K562 (cell line): ENCODE measurements around the gene ABITRAM. TPM values are rescaled to one million over a fixed set of nuclear protein-coding genes. Genes with fewer than 3 reads are reported as not detected.

Source experiments
- ADNP ChIP-seq: fragments of 200-800 bp; sonication (Bioruptor generic); IDR thresholded peaks from 2 replicates; pipeline ENCODE4 v1.6.1; 2016; ENCODE audit warnings: missing genetic modification characterization, missing compliant biosample characterization
- ESRRA ChIP-seq: fragments of 450-650 bp; IDR thresholded peaks from 2 replicates; pipeline ENCODE4 v1.6.1; 2014; ENCODE audit warnings: low read depth, mild to moderate bottlenecking, moderate library complexity, borderline replicate concordance
- EWSR1 ChIP-seq: fragments of 450-650 bp; IDR thresholded peaks from 2 replicates; pipeline ENCODE4 v1.6.1; 2018; ENCODE audit warnings: borderline replicate concordance, mild to moderate bottlenecking, low read depth, moderate library complexity; ENCODE audit not compliant: partially characterized antibody
- KDM5B ChIP-seq: fragments of 200-600 bp; sonication (generic); IDR thresholded peaks from 2 replicates; pipeline ENCODE4 v1.6.1; 2012; ENCODE audit warnings: low read depth, mild to moderate bottlenecking, moderate library complexity, low read length, control low read depth, inconsistent platforms; ENCODE audit not compliant: insufficient replicate concordance
- MEF2A ChIP-seq: IDR thresholded peaks from 2 replicates; pipeline ENCODE4 v1.6.1; 2011; ENCODE audit warnings: low read depth, mild to moderate bottlenecking, low read length, moderate library complexity; ENCODE audit not compliant: control insufficient read depth
- MEIS2 ChIP-seq: fragments of 450-650 bp; IDR thresholded peaks from 2 replicates; pipeline ENCODE4 v1.6.1; 2014; ENCODE audit warnings: mild to moderate bottlenecking; ENCODE audit not compliant: partially characterized antibody
- NBN ChIP-seq: fragments of 450-650 bp; IDR thresholded peaks from 2 replicates; pipeline ENCODE4 v1.6.1; 2016; ENCODE audit warnings: low read depth, mild to moderate bottlenecking
- PATZ1 ChIP-seq: fragments of 250-450 bp; sonication (Bioruptor Pico); IDR thresholded peaks from 2 replicates; pipeline ENCODE4 v1.5.0; 2020; ENCODE audit warnings: mild to moderate bottlenecking, borderline replicate concordance
- RBFOX2 ChIP-seq: fragments of 200-400 bp; formaldehyde crosslinking; IDR thresholded peaks from 2 replicates; pipeline ENCODE4 v1.6.1; 2017; ENCODE audit warnings: low read depth, mild to moderate bottlenecking, low read length, moderate library complexity
- THRA ChIP-seq: fragments of 450-650 bp; IDR thresholded peaks from 2 replicates; pipeline ENCODE4 v1.6.1; 2017; ENCODE audit warnings: mild to moderate bottlenecking, moderate library complexity
- ZKSCAN1 ChIP-seq: fragments of 150-350 bp; IDR thresholded peaks from 2 replicates; pipeline ENCODE4 v1.6.1; 2016; ENCODE audit warnings: low read depth, low read length
- ZNF121 ChIP-seq: sonication (generic); formaldehyde crosslinking; conservative IDR thresholded peaks from 2 replicates; pipeline ENCODE4 v1.8.0; 2022; ENCODE audit warnings: missing genetic modification reagents
- ZNF3 ChIP-seq: fragments of 250-450 bp; sonication (Bioruptor Pico); IDR thresholded peaks from 2 replicates; pipeline ENCODE4 v1.5.0; 2021; ENCODE audit warnings: mild to moderate bottlenecking, moderate library complexity
- polyA plus RNA-seq, 8 experiments: library from polyadenylated mRNA; depleted of rRNA in 4 of 8; stranded (reverse) in 5 of 8; unstranded in 3 of 8; fragments of >200 nt; fragmentation: Nextera tagmentation in 2 of 8; fragmentation: Illumina TruSeq in 1 of 8; extraction: Ambion mirVana in 2 of 8; extraction: Trizol in 1 of 8; gene quantifications; 2 replicates each; pipeline versions ENCODE4 v1.2.1 to v1.2.3, GENCODE V29; 2011 to 2014; ENCODE audit warnings: inconsistent platforms in 1 of 8, missing spikeins in 1 of 8
- total RNA-seq, 7 experiments: library from RNA; depleted of rRNA in 6 of 7; stranded (reverse); fragments of >200 nt in 6 of 7; fragmentation: Illumina TruSeq in 2 of 7; extraction: Trizol in 2 of 7; gene quantifications; 2 replicates each; pipeline versions ENCODE4 v1.2.1 to v1.2.3, GENCODE V29; 2011 to 2021; ENCODE audit warnings: low replicate concordance in 1 of 7
- TF ChIP-seq, protein P1 (sequence below), 2 experiments: fragments of 450-650 bp; IDR thresholded peaks; 2 replicates each; pipeline ENCODE4 v1.6.1; 2016; ENCODE audit warnings: mild to moderate bottlenecking in 2 of 2, borderline replicate concordance in 1 of 2, low read depth in 1 of 2, moderate library complexity in 1 of 2

Gene ABITRAM
- total and polyA plus RNA-seq, 9 of the 15 experiments (the other 6 are each of a cell fraction or from before 2014, with no cell fraction given) = 8.9 to 47.6 (median 28.4) TPM

- TF ChIP-seq, protein P1, sequence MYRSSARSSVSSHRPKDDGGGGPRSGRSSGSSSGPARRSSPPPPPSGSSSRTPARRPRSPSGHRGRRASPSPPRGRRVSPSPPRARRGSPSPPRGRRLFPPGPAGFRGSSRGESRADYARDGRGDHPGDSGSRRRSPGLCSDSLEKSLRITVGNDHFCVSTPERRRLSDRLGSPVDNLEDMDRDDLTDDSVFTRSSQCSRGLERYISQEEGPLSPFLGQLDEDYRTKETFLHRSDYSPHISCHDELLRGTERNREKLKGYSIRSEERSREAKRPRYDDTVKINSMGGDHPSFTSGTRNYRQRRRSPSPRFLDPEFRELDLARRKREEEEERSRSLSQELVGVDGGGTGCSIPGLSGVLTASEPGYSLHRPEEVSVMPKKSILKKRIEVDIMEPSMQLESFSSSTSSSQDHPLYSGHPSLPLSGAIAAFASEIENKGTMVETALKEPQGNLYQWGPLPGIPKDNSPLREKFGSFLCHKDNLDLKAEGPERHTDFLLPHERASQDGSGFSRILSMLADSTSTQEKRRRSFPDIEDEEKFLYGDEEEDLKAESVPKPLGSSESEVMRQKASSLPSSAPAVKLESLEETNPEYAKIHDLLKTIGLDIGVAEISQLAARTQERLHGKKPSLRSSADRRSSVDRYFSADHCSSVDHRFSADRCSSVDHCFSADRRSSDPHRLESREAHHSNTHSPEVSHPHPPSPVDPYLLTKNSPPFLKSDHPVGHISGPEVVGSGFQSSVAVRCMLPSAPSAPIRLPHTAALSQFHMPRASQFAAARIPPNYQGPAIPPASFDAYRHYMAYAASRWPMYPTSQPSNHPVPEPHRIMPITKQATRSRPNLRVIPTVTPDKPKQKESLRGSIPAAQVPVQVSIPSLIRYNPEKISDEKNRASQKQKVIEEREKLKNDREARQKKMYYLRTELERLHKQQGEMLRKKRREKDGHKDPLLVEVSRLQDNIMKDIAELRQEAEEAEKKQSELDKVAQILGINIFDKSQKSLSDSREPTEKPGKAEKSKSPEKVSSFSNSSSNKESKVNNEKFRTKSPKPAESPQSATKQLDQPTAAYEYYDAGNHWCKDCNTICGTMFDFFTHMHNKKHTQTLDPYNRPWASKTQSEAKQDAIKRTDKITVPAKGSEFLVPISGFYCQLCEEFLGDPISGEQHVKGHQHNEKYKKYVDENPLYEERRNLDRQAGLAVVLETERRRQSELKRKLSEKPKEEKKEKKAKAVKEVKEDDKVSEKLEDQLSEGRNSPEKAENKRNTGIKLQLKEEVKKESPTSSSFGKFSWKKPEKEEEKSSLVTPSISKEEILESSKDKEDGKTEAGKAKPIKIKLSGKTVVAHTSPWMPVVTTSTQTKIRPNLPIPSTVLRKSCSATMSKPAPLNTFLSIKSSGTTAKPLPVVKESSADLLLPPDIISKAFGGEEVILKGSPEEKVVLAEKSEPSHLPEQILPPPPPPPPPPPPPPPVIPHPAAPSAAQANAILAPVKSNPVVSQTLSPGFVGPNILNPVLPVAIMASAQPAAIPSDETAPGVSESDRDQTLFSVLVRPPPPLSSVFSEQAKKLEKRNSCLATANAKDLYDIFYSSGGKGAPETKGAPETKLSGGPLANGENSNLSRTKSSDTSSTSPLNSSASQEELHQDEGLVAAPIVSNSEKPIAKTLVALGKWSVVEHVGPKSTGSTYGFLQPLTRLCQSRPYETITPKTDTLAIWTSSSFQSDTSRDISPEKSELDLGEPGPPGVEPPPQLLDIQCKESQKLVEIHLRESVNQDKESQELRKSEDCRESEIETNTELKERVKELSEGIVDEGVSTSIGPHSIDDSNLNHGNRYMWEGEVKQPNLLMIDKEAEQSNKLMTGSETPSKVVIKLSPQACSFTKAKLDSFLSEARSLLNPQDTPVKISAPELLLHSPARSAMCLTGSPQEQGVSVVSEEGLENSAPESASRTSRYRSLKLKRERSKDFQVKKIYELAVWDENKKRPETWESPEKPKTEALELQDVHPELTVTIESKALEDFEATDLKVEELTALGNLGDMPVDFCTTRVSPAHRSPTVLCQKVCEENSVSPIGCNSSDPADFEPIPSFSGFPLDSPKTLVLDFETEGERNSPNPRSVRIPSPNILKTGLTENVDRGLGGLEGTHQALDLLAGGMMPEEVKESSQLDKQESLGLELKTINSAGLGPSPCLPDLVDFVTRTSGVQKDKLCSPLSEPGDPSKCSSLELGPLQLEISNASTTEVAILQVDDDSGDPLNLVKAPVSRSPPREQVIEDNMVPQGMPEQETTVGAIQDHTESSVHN (IDR thresholded peaks at IDR 0.05; ENCODE audit: borderline replicate concordance in 1 of 2, low read depth in 1 of 2) = no peak
- no peak for TF ChIP-seq THRA
- no peak; the same call in 1 of the 2 replicates for TF ChIP-seq ESRRA
- TF ChIP-seq NBN = peak; percentile 98
- no peak for TF ChIP-seq MEIS2
- no peak for TF ChIP-seq ADNP
- peak; percentile 71 for TF ChIP-seq KDM5B
- TF ChIP-seq ZNF3 (CRISPR knock-in tag) = no peak
- no peak for TF ChIP-seq ZNF121 (CRISPR knock-in tag)
- 0 out of 2 replicates have a peak, but pooled peaks have one; percentile 9 for TF ChIP-seq ZKSCAN1
- 0 out of 2 replicates have a peak, but pooled peaks have one; percentile 5 for TF ChIP-seq MEF2A
- TF ChIP-seq PATZ1 (CRISPR knock-in tag) = no peak
- peak; percentile 90 for TF ChIP-seq RBFOX2
- TF ChIP-seq EWSR1 = no peak
Measured at GRCh38 chr9:108933718-108934322, 380 bp upstream of the ABITRAM start, which contains the start of gene ELP1 (continued).
